ENCODE results near the gene ALOX15.
A peak's percentile ranks its signal among the peaks of the same experiment; 100 is the strongest.
"Not testable (repeated sequence)": the region's sequence is repeated elsewhere in the genome, so short reads cannot be mapped to it uniquely, and the experiment has no call there.

Gene ALOX15

DNA sequence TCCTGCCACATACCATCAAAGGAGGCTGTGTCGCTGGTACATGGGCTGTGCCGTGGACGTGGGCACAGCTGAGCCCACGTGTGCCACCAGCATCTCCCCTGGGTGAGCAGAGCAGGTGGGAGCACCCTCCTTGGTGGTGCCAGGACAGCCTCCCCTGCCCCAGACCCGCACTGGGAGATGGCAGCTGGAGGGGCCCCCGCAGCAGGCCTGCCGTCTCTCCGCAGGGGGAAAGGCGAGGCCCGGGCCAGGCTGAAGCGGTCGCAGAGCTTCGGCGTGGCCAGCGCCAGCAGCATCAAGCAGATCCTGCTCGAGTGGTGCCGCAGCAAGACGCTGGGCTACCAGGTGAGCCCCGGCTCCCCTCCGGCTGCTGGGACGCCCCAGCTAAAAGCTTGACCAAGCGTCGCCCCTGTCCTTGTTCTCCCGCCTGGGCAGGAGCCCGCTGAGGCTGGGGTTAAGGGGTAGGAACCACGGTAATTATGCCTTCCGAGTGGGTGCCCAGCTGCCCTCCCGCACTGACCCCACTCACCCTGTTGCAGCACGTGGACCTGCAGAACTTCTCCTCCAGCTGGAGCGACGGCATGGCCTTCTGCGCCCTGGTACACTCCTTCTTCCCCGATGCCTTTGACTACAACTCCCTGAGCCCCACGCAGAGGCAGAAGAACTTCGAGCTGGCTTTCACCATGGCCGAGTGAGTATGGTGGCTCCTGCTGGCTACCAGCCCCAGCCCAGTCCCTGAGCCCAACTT is 44.7 kb downstream of the ALOX15 start:
- Histone ChIP-seq H3K4me3 (ENCODE audit: insufficient read length, low read depth) (no peak overlapping the region), H3K9ac (ENCODE audit: insufficient read length, low read depth) (no peak overlapping the region), H3K27me3 (ENCODE audit: insufficient read depth, insufficient read length) (no peaks in the 10 kb centered on the region), H3K9me3 (ENCODE audit: insufficient read depth, low read length) (no peaks in the 10 kb centered on the region), H3K4me1 (ENCODE audit: insufficient read depth, insufficient read length) (peaks cover 18% of the 10 kb centered on the region), H3K36me3 (ENCODE audit: insufficient read depth, insufficient read length, low read length) (no peaks in the 10 kb centered on the region)
- no peak for DNase-seq (ENCODE audit: low read depth, low spot score)
- TF ChIP-seq YY1 (IDR thresholded peaks at IDR 0.05; ENCODE audit: insufficient read depth, insufficient read length) (no peak), ZNF274 (IDR thresholded peaks at IDR 0.05; ENCODE audit: low read depth, low read length) (no peak), SUZ12 (IDR thresholded peaks at IDR 0.05; ENCODE audit: extremely low read depth, insufficient read depth, insufficient read length) (no peak)

DNA sequence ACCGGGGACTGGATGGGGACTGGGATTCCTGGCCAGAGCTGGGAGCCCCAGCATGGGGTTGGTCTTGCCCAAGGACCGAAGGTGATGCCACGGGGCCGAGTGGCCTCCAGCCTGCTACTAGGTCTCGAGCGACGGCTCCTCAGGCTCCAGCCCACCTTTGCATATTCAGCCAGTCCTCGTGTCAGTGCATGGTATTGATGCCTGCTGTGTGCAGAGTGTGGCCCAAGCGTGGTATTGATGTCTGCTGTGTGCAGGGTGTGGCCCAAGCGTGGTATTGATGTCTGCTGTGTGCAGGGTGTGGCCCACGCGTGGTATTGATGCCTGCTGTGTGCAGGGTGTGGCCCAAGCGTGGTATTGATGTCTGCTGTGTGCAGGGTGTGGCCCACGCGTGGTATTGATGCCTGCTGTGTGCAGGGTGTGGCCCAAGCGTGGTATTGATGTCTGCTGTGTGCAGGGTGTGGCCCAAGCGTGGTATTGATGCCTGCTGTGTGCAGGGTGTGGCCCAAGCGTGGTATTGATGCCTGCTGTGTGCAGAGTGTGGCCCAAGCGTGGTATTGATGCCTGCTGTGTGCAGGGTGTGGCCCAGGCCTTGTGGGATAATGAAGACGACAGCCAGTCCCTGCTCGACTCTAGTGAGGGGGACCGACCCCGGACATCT is 45.7 kb downstream of the ALOX15 start:
- H3K4me3 ChIP-seq (ENCODE audit: insufficient read length, low read depth); H3K9me3 ChIP-seq (ENCODE audit: insufficient read depth, low read length); H3K27me3 ChIP-seq (ENCODE audit: insufficient read depth, insufficient read length); H3K9ac ChIP-seq (ENCODE audit: insufficient read length, low read depth); DNase-seq (ENCODE audit: low read depth, low spot score); H3K36me3 ChIP-seq (ENCODE audit: insufficient read depth, insufficient read length, low read length): not testable (repeated sequence)
- peaks cover 20% of the 10 kb centered on the region for H3K4me1 ChIP-seq (ENCODE audit: insufficient read depth, insufficient read length)

DNA sequence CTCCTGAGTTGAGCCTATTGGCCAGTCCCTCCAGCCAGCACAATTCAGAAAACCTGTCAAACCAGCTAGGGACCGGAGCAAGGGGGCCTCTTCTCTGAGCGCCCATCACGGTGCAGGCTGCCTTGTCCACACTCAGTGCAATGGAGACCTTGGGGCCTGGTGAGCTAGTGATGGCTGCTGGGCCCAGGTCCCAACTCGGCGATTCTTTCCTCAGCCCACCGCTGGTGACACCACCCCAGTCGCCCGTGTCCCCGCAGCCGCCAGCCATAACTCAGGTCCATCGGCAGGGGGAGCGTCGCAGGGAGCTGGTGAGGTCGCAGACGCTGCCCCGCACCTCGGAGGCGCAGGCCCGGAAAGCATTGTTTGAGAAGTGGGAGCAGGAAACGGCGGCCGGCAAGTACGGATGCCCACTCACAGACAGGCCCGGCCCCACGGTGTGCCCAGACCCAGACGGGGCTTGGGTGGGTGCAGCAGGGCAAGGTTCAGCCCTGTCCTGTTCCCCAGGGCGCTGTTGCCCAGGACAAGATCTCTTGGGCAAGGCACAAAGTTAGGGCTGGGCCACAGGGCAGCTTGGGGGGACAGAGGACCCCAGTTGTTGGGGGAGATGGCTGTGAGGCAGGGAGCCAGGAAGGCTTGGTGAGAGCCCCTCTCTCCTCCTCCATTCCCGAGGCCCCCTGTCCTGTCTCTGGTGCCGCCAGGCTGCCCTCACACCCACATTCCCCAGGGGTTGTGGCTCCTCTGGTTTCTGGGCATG is 46.4 kb downstream of the ALOX15 start:
- TF ChIP-seq ZNF274 (IDR thresholded peaks at IDR 0.05; ENCODE audit: low read depth, low read length): no peak
- no peak for TF ChIP-seq SUZ12 (IDR thresholded peaks at IDR 0.05; ENCODE audit: extremely low read depth, insufficient read depth, insufficient read length)
- no peak for TF ChIP-seq YY1 (IDR thresholded peaks at IDR 0.05; ENCODE audit: insufficient read depth, insufficient read length)
- no peak overlapping the region for H3K4me3 ChIP-seq (ENCODE audit: insufficient read length, low read depth)
- no peaks in the 10 kb centered on the region for H3K9me3 ChIP-seq (ENCODE audit: insufficient read depth, low read length)
- no peak overlapping the region for H3K9ac ChIP-seq (ENCODE audit: insufficient read length, low read depth)
- no peak for DNase-seq (ENCODE audit: low read depth, low spot score)
- peaks cover 20% of the 10 kb centered on the region for H3K4me1 ChIP-seq (ENCODE audit: insufficient read depth, insufficient read length)
- H3K27me3 ChIP-seq (ENCODE audit: insufficient read depth, insufficient read length): no peaks in the 10 kb centered on the region
- H3K36me3 ChIP-seq (ENCODE audit: insufficient read depth, insufficient read length, low read length): no peaks in the 10 kb centered on the region

DNA sequence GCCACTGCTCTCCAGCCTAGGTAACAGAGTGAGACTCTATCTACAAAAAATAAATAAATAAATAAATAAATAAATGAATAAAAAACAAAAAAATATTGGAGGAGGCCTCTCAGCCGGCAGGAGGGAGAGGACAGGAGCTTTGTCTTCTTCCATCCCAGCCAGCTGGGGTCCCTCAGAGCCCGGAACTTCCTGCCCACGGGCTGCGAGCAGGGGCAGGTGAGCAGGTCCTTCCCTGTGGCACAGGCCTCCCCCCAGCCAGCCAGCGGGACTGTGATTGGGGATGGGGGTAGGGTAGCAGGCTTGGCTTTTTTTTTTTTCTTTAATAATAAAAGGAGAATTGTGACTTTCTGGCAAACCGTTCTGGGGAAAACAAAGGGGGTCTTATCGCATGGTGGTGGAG is 47.1 kb downstream of the ALOX15 start:
- TF ChIP-seq YY1 (IDR thresholded peaks at IDR 0.05; ENCODE audit: insufficient read depth, insufficient read length): no peak
- no peak for TF ChIP-seq SUZ12 (IDR thresholded peaks at IDR 0.05; ENCODE audit: extremely low read depth, insufficient read depth, insufficient read length)
- TF ChIP-seq ZNF274 (IDR thresholded peaks at IDR 0.05; ENCODE audit: low read depth, low read length): no peak
- Histone ChIP-seq H3K27me3 (ENCODE audit: insufficient read depth, insufficient read length) (no peaks in the 10 kb centered on the region), H3K9me3 (ENCODE audit: insufficient read depth, low read length) (no peaks in the 10 kb centered on the region), H3K4me1 (ENCODE audit: insufficient read depth, insufficient read length) (peaks cover 18% of the 10 kb centered on the region), H3K9ac (ENCODE audit: insufficient read length, low read depth) (no peak overlapping the region), H3K36me3 (ENCODE audit: insufficient read depth, insufficient read length, low read length) (no peaks in the 10 kb centered on the region), H3K4me3 (ENCODE audit: insufficient read length, low read depth) (no peak overlapping the region)
- DNase-seq (ENCODE audit: low read depth, low spot score): no peak

DNA sequence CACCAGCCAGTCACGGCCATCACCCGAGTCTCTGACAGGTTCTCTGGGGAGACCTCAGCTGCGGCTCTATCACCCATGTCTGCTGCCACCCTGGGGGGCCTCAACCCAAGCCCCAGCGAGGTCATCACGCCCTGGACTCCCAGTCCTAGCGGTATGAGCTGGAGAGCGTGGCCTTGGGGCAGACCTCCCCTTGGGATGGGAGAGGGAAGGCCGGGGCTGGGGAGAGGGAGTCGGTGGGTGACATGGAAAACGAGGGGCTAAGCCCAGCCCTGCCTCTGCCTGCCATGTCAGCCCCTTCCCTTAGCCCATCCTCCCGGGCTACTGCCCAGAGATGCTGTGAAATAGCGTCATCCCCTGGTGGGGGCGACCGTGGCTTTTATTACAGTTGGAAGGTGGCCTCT is 48.5 kb downstream of the ALOX15 start:
- Histone ChIP-seq H3K9ac (ENCODE audit: insufficient read length, low read depth) (peak overlapping the region; percentile 10), H3K9me3 (ENCODE audit: insufficient read depth, low read length) (no peaks in the 10 kb centered on the region), H3K4me1 (ENCODE audit: insufficient read depth, insufficient read length) (peaks cover 15% of the 10 kb centered on the region), H3K36me3 (ENCODE audit: insufficient read depth, insufficient read length, low read length) (no peaks in the 10 kb centered on the region), H3K4me3 (ENCODE audit: insufficient read length, low read depth) (no peak overlapping the region), H3K27me3 (ENCODE audit: insufficient read depth, insufficient read length) (no peaks in the 10 kb centered on the region)
- no peak for TF ChIP-seq SUZ12 (IDR thresholded peaks at IDR 0.05; ENCODE audit: extremely low read depth, insufficient read depth, insufficient read length)
- no peak for TF ChIP-seq YY1 (IDR thresholded peaks at IDR 0.05; ENCODE audit: insufficient read depth, insufficient read length)
- TF ChIP-seq ZNF274 (IDR thresholded peaks at IDR 0.05; ENCODE audit: low read depth, low read length): no peak
- no peak for DNase-seq (ENCODE audit: low read depth, low spot score)

DNA sequence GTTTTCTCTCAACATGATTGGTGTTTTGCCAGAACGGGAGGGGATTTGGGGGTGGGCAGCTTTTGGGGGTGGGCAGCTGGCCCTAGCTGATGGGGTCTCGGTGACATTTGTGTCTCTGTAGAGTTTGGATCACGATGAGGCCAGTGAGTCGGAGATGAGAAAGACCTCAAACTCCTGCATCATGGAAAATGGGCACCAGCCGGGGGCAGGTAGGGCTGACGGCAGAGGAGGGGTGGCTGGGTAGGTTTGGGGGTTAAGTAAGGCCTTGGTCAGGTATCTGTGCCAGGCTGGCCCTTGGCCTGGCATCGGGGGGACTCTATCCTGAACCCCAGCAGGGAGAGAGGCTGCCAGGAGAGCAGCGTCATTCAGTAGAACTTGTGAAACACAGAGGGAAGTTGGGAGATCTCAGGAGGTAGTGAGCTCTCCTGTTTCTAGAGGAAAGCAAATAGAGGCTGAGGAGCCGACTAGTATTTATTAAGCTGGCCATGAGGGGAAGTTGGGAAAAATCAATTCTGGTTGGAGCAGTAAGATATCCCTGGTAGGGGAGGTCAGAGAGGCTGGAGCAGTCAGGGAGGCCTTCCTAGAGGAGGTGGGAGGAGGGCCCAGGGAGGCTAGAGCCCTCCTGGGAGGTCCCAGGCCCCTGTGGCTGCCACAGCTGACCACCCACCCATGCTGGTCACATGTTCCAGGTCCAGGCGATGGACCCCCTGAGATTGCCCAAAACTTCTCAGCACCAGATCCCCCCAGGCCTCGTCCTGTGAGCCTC is 49.1 kb downstream of the ALOX15 start:
- Histone ChIP-seq H3K4me1 (ENCODE audit: insufficient read depth, insufficient read length) (peaks cover 10% of the 10 kb centered on the region), H3K36me3 (ENCODE audit: insufficient read depth, insufficient read length, low read length) (no peaks in the 10 kb centered on the region), H3K9me3 (ENCODE audit: insufficient read depth, low read length) (no peaks in the 10 kb centered on the region), H3K4me3 (ENCODE audit: insufficient read length, low read depth) (no peak overlapping the region), H3K27me3 (ENCODE audit: insufficient read depth, insufficient read length) (no peaks in the 10 kb centered on the region), H3K9ac (ENCODE audit: insufficient read length, low read depth) (no peak overlapping the region)
- no peak for DNase-seq (ENCODE audit: low read depth, low spot score)
- TF ChIP-seq SUZ12 (IDR thresholded peaks at IDR 0.05; ENCODE audit: extremely low read depth, insufficient read depth, insufficient read length): no peak
- TF ChIP-seq ZNF274 (IDR thresholded peaks at IDR 0.05; ENCODE audit: low read depth, low read length): no peak
- TF ChIP-seq YY1 (IDR thresholded peaks at IDR 0.05; ENCODE audit: insufficient read depth, insufficient read length): no peak
